ENCODE results near the gene BLZF1.

- TF ChIP-seq, protein P1, sequence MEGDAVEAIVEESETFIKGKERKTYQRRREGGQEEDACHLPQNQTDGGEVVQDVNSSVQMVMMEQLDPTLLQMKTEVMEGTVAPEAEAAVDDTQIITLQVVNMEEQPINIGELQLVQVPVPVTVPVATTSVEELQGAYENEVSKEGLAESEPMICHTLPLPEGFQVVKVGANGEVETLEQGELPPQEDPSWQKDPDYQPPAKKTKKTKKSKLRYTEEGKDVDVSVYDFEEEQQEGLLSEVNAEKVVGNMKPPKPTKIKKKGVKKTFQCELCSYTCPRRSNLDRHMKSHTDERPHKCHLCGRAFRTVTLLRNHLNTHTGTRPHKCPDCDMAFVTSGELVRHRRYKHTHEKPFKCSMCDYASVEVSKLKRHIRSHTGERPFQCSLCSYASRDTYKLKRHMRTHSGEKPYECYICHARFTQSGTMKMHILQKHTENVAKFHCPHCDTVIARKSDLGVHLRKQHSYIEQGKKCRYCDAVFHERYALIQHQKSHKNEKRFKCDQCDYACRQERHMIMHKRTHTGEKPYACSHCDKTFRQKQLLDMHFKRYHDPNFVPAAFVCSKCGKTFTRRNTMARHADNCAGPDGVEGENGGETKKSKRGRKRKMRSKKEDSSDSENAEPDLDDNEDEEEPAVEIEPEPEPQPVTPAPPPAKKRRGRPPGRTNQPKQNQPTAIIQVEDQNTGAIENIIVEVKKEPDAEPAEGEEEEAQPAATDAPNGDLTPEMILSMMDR (IDR thresholded peaks at IDR 0.05) = no peak
- TF ChIP-seq TCF7L2 (IDR thresholded peaks at IDR 0.05; ENCODE audit: low read depth, low read length) = no peak
These were observed 28.2 kb upstream of the BLZF1 start for GRCh38 chr1:169339773-169340172.
